ENCODE results near the gene MEF2C. TPM values are rescaled to one million over a fixed set of nuclear protein-coding genes. Genes with fewer than 3 reads are reported as not detected.
A peak's percentile ranks its signal among the peaks of the same experiment; 100 is the strongest.
"Not testable (repeated sequence)": the region's sequence is repeated elsewhere in the genome, so short reads cannot be mapped to it uniquely, and the experiment has no call there.

Gene MEF2C
- total RNA-seq, 2 donors from 2014 or later = 94.0 to 104 TPM

- Histone ChIP-seq H3K36me3 (peaks cover 3% of the 10 kb centered on the region), H3K4me1 (ENCODE audit: control insufficient read depth in 1 of 2, low read depth in 2 of 2) (peaks cover 5 to 45% of the 10 kb centered on the region in 2 donors), H3K27ac (no peak overlapping the region), H3K9me3 (no peaks in the 10 kb centered on the region), H3K27me3 (replicated peaks; ENCODE audit: insufficient read depth) (no peaks in the 10 kb centered on the region), H3K4me3 (no peak overlapping the region)
- ATAC-seq (ENCODE audit: insufficient number of reproducible peaks, low FRiP score, low read depth) (no peak), DNase-seq (ENCODE audit: low spot score) (no peak)
- TF ChIP-seq, protein P1, sequence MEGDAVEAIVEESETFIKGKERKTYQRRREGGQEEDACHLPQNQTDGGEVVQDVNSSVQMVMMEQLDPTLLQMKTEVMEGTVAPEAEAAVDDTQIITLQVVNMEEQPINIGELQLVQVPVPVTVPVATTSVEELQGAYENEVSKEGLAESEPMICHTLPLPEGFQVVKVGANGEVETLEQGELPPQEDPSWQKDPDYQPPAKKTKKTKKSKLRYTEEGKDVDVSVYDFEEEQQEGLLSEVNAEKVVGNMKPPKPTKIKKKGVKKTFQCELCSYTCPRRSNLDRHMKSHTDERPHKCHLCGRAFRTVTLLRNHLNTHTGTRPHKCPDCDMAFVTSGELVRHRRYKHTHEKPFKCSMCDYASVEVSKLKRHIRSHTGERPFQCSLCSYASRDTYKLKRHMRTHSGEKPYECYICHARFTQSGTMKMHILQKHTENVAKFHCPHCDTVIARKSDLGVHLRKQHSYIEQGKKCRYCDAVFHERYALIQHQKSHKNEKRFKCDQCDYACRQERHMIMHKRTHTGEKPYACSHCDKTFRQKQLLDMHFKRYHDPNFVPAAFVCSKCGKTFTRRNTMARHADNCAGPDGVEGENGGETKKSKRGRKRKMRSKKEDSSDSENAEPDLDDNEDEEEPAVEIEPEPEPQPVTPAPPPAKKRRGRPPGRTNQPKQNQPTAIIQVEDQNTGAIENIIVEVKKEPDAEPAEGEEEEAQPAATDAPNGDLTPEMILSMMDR (IDR thresholded peaks at IDR 0.05) = no peak
Observed at GRCh38 chr5:88804444-88804843, 78.5 kb downstream of the MEF2C start.

- Histone ChIP-seq H3K4me1 (ENCODE audit: control insufficient read depth in 1 of 2, low read depth in 2 of 2) (peaks cover 5 to 48% of the 10 kb centered on the region in 2 donors), H3K4me3 (no peak overlapping the region), H3K36me3 (peaks cover 3% of the 10 kb centered on the region), H3K27me3 (replicated peaks; ENCODE audit: insufficient read depth) (no peaks in the 10 kb centered on the region), H3K9me3 (no peaks in the 10 kb centered on the region), H3K27ac (peak overlapping the region in 1 of 2 donors; percentile 17)
- TF ChIP-seq, protein P1 (IDR thresholded peaks at IDR 0.05) = no peak
- ATAC-seq (ENCODE audit: insufficient number of reproducible peaks, low FRiP score, low read depth) = no peak
- DNase-seq (ENCODE audit: low spot score) = no peak
Observed at GRCh38 chr5:88803309-88803708, 79.7 kb downstream of the MEF2C start.

GRCh38 chr5:88799938-88800535 lies 82.9 kb downstream of the MEF2C start:
- H3K4me1 ChIP-seq (ENCODE audit: control insufficient read depth in 1 of 2, low read depth in 2 of 2) = peaks cover 5 to 38% of the 10 kb centered on the region in 2 donors
- no peaks in the 10 kb centered on the region for H3K27me3 ChIP-seq (replicated peaks; ENCODE audit: insufficient read depth)
- TF ChIP-seq, protein P1 (IDR thresholded peaks at IDR 0.05) = no peak
- no peak overlapping the region for H3K4me3 ChIP-seq
- DNase-seq (ENCODE audit: low spot score) (no peak), ATAC-seq (ENCODE audit: insufficient number of reproducible peaks, low FRiP score, low read depth) (no peak)
- H3K9me3 ChIP-seq = no peaks in the 10 kb centered on the region
- peaks cover 3% of the 10 kb centered on the region for H3K36me3 ChIP-seq
- no peak overlapping the region for H3K27ac ChIP-seq

DNA sequence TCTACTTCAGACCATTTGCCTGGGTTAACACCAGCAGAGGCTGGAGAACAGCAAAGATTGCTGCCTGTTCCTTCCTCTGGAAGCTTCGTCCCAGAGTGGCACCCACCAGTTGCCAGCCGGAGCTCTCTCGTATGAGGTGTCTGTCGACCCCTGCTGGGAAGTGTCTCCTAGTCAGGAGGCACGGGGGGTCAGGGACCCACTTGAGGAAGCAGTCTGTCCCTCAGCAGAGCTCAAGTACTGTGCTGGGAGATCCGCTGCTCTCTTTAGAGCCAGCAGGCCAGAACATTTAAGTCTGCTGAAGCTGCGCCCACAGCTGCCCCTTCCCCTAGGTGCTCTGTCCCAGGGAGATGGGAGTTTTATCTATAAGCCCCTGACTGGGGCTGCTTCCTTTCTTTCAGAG lies 84.1 kb downstream of the MEF2C start:
- not testable (repeated sequence) for H3K9me3 ChIP-seq; H3K4me3 ChIP-seq; DNase-seq (ENCODE audit: low spot score); H3K27me3 ChIP-seq (replicated peaks; ENCODE audit: insufficient read depth); H3K36me3 ChIP-seq; H3K27ac ChIP-seq; ATAC-seq (ENCODE audit: insufficient number of reproducible peaks, low FRiP score, low read depth)
- H3K4me1 ChIP-seq (ENCODE audit: control insufficient read depth in 1 of 2, low read depth in 2 of 2) = peaks cover 2 to 28% of the 10 kb centered on the region in 2 donors

DNA sequence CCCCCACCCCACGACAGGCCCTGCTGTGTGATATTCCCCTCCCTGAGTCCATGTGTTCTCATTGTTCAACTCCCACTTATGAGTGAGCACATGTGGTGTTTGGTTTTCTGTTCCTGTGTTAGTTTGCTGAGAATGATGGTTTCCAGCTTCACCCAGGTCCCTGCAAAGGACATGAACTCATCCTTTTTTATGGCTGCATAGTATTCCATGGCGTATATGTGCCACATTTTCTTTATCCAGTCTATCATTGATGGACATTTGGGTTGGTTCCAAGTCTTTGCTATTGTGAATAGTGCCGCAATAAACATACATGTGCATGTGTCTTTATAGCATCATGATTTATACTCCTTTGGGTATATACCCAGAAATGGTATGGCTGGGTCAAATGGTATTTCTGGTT lies 89.2 kb downstream of the MEF2C start:
- not testable (repeated sequence) for H3K9me3 ChIP-seq; DNase-seq (ENCODE audit: low spot score); ATAC-seq (ENCODE audit: insufficient number of reproducible peaks, low FRiP score, low read depth)

GRCh38 chr5:88792144-88792840 lies 90.7 kb downstream of the MEF2C start:
- ATAC-seq (ENCODE audit: insufficient number of reproducible peaks, low FRiP score, low read depth) = no peak
- Histone ChIP-seq H3K27ac (peak overlapping the region in 1 of 2 donors; percentile 14), H3K4me3 (no peak overlapping the region), H3K36me3 (no peaks in the 10 kb centered on the region), H3K27me3 (replicated peaks; ENCODE audit: insufficient read depth) (no peaks in the 10 kb centered on the region), H3K4me1 (ENCODE audit: control insufficient read depth in 1 of 2, low read depth in 2 of 2) (peaks cover 6 to 13% of the 10 kb centered on the region in 2 donors), H3K9me3 (no peaks in the 10 kb centered on the region)
- no peak for DNase-seq (ENCODE audit: low spot score)
- TF ChIP-seq, protein P1 (IDR thresholded peaks at IDR 0.05) = no peak

More for the DNA sequence above, 89.2 kb downstream of the MEF2C start:
- not testable (repeated sequence) for H3K4me3 ChIP-seq; H3K27ac ChIP-seq; H3K4me1 ChIP-seq (ENCODE audit: control insufficient read depth in 1 of 2, low read depth in 2 of 2); H3K27me3 ChIP-seq (replicated peaks; ENCODE audit: insufficient read depth); H3K36me3 ChIP-seq
